ENCODE data around the gene PLVAP.

- TF ChIP-seq FOXK1 (CRISPR knock-in tag; IDR thresholded peaks at IDR 0.05): no peak
- no peak for TF ChIP-seq CTCF (IDR thresholded peaks at IDR 0.05)
- TF ChIP-seq ATF1 (CRISPR knock-in tag; IDR thresholded peaks at IDR 0.05): no peak
- TF ChIP-seq SOX15 (CRISPR knock-in tag; IDR thresholded peaks at IDR 0.05): no peak
- no peak for TF ChIP-seq FOXP1 (CRISPR knock-in tag; IDR thresholded peaks at IDR 0.05; ENCODE audit: borderline replicate concordance)
- TF ChIP-seq USF1 (CRISPR knock-in tag; IDR thresholded peaks at IDR 0.05): no peak
Measured at GRCh38 chr19:17335575-17335974, 41.6 kb downstream of the PLVAP start.
